ENCODE results near the gene CUTA.

DNA sequence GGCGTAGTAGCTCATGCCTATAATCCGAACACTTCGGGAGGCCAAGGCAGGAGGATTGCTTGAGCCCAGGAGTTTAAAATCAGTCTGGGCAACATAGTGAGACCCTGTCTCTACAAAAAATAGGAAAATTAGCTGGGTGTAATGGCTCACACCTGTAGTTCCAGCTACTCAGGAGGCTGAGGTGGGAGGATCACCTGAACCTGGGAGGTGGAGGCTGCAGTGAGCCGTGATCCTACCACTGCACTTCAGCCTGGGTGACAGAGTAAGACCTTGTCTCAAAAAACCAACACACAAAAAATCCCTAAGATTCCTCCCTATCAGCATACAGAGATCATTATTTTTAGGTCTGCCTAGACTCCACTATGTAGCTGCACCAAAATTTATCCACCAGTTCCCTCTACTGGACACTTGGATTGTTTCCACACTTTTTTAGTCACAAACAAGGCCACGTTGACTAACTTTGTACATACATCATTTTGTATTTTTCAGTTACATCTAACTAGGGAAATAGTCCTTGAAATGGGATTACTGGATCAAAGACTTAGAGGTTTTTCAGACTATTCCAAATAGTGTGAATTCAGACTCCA, 10.7 kb downstream of the CUTA start:
- TF ChIP-seq EZH2phosphoT487 (IDR thresholded peaks at IDR 0.05; ENCODE audit: insufficient read depth, low read depth), result no peak
- no peak for TF ChIP-seq EZH2 (IDR thresholded peaks at IDR 0.05; ENCODE audit: insufficient read depth, poor library complexity, severe bottlenecking)

All from GM23248 (cell line).